Liver (tissue), 9 donors: ENCODE data around the gene NPC2. TPM values are rescaled to one million over a fixed set of nuclear protein-coding genes. Genes with fewer than 3 reads are reported as not detected.

Source experiments
- DNase-seq: peaks from one replicate; pipeline ENCODE4 v3.0.0-alpha.2; 2017; ENCODE audit warnings: low spot score
- H3K27ac ChIP-seq, 2 donors: one replicate each; pipeline ENCODE4 v1.7.0; 2013; ENCODE audit warnings: inconsistent platforms in 2 of 2, low read length in 2 of 2, control low read depth in 1 of 2, low read depth in 1 of 2, mild to moderate bottlenecking in 1 of 2
- H3K27me3 ChIP-seq, 4 donors: one replicate each; pipeline versions ENCODE4 v1.6.1 to v1.7.0; 2013; ENCODE audit warnings: low read length in 3 of 4, inconsistent platforms in 1 of 4, mild to moderate bottlenecking in 1 of 4, moderate library complexity in 1 of 4; ENCODE audit not compliant: control insufficient read depth in 4 of 4, insufficient read depth in 4 of 4
- H3K36me3 ChIP-seq, 4 donors: one replicate each; pipeline versions ENCODE4 v1.6.1 to v1.7.0; 2013; ENCODE audit warnings: low read length in 3 of 4, mild to moderate bottlenecking in 3 of 4, low read depth in 1 of 4, moderate library complexity in 1 of 4; ENCODE audit not compliant: control insufficient read depth in 4 of 4, insufficient read depth in 3 of 4
- H3K4me1 ChIP-seq, 4 donors: one replicate each; pipeline versions ENCODE4 v1.6.1 to v1.7.0; 2013; ENCODE audit warnings: low read length in 3 of 4, mild to moderate bottlenecking in 3 of 4, moderate library complexity in 1 of 4; ENCODE audit not compliant: control insufficient read depth in 4 of 4, insufficient read depth in 4 of 4
- H3K4me3 ChIP-seq, 3 donors: one replicate each; pipeline versions ENCODE4 v1.6.1 to v1.7.0; 2013; ENCODE audit warnings: low read length in 3 of 3, control low read depth in 1 of 3, low read depth in 1 of 3, mild to moderate bottlenecking in 1 of 3
- H3K9ac ChIP-seq, 2 donors: one replicate each; pipeline ENCODE4 v1.7.0; 2013; ENCODE audit warnings: low read length in 2 of 2, mild to moderate bottlenecking in 2 of 2, moderate library complexity in 2 of 2, control low read depth in 1 of 2, low read depth in 1 of 2
- H3K9me3 ChIP-seq, 4 donors: one replicate each; pipeline versions ENCODE4 v1.6.1 to v1.7.0; 2013; ENCODE audit warnings: low read length in 3 of 4; ENCODE audit not compliant: control insufficient read depth in 4 of 4
- CTCF ChIP-seq: fragments of 150-350 bp; IDR thresholded peaks from 2 replicates; pipeline ENCODE4 v1.5.1; 2017; ENCODE audit warnings: improper control_type of control experiment, low read depth, low read length; ENCODE audit not compliant: missing input control
- EGR1 ChIP-seq, 2 donors: IDR thresholded peaks; 2 replicates each; pipeline ENCODE4 v1.6.1; 2016 to 2018; ENCODE audit warnings: antibody characterized with exemption in 2 of 2, low read depth in 2 of 2
- FOXA1 ChIP-seq: IDR thresholded peaks from 2 replicates; pipeline ENCODE4 v1.6.1; 2016; ENCODE audit warnings: antibody characterized with exemption
- FOXA2 ChIP-seq: IDR thresholded peaks from 2 replicates; pipeline ENCODE4 v1.6.1; 2016; ENCODE audit warnings: antibody characterized with exemption
- GABPA ChIP-seq, 2 donors: IDR thresholded peaks in 1 of 2; conservative IDR thresholded peaks in 1 of 2; 2 replicates each; pipeline ENCODE4 v1.6.1; 2016; ENCODE audit warnings: antibody characterized with exemption in 2 of 2, mild to moderate bottlenecking in 1 of 2, moderate library complexity in 1 of 2
- HNF4A ChIP-seq, 2 donors: conservative IDR thresholded peaks; 2 replicates each; pipeline ENCODE4 v1.6.1; 2016; ENCODE audit warnings: antibody characterized with exemption in 2 of 2, mild to moderate bottlenecking in 2 of 2
- HNF4G ChIP-seq: IDR thresholded peaks from 2 replicates; pipeline ENCODE4 v1.6.1; 2016; ENCODE audit warnings: antibody characterized with exemption
- JUND ChIP-seq, 2 donors: IDR thresholded peaks; 2 replicates each; pipeline ENCODE4 v1.6.1; 2016; ENCODE audit warnings: antibody characterized with exemption in 2 of 2
- MAX ChIP-seq: IDR thresholded peaks from 2 replicates; pipeline ENCODE4 v1.6.1; 2016; ENCODE audit warnings: antibody characterized with exemption
- NR2F2 ChIP-seq: IDR thresholded peaks from 2 replicates; pipeline ENCODE4 v1.6.1; 2016; ENCODE audit warnings: antibody characterized with exemption
- RAD21 ChIP-seq, 2 donors: IDR thresholded peaks; 2 replicates each; pipeline ENCODE4 v1.6.1; 2016; ENCODE audit warnings: antibody characterized with exemption in 2 of 2, mild to moderate bottlenecking in 2 of 2
- RXRA ChIP-seq, 2 donors: IDR thresholded peaks; 2 replicates each; pipeline ENCODE4 v1.6.1; 2017 to 2018; ENCODE audit warnings: antibody characterized with exemption in 2 of 2, mild to moderate bottlenecking in 1 of 2
- SP1 ChIP-seq: IDR thresholded peaks from 2 replicates; pipeline ENCODE4 v1.6.1; 2018; ENCODE audit warnings: antibody characterized with exemption, mild to moderate bottlenecking
- TAF1 ChIP-seq: conservative IDR thresholded peaks from 2 replicates; pipeline ENCODE4 v1.6.1; 2016; ENCODE audit warnings: antibody characterized with exemption, mild to moderate bottlenecking
- YY1 ChIP-seq: IDR thresholded peaks from 2 replicates; pipeline ENCODE4 v1.6.1; 2016; ENCODE audit warnings: antibody characterized with exemption, mild to moderate bottlenecking
- ZBTB33 ChIP-seq: IDR thresholded peaks from 2 replicates; pipeline ENCODE4 v1.6.1; 2016; ENCODE audit warnings: antibody characterized with exemption
- WGBS: extraction: QIAGEN DNeasy Blood & Tissue Kit; methylation state at CpG from one replicate; pipeline ENCODE4 v1.1.7; 2013; 5-methylcytosine and 5-hydroxymethylcytosine counted together
- polyA plus RNA-seq, 2 donors: library from polyadenylated mRNA; stranded (reverse) in 1 of 2; unstranded in 1 of 2; fragments of 200-250 nt in 1 of 2; fragments of >200 nt in 1 of 2; fragmentation: Nextera tagmentation in 1 of 2; extraction: Ambion mirVana in 1 of 2; gene quantifications; one replicate each; pipeline versions ENCODE4 v1.2.1 to v1.2.3, GENCODE V29; 2013 to 2015
- total RNA-seq, 2 donors: library from RNA; depleted of rRNA; stranded (reverse); fragments of >200 nt; gene quantifications; one replicate each; pipeline ENCODE4 v1.2.3, GENCODE V29; 2014
- TF ChIP-seq, protein P1 (sequence below): IDR thresholded peaks from 2 replicates; pipeline ENCODE4 v1.6.1; 2016; ENCODE audit warnings: antibody characterized with exemption, mild to moderate bottlenecking
- donor health status: healthy.
- donor health status: healthy.
- donor health status: healthy.
- donor health status: healthy.
- donor health status: healthy.

NPC2 gene
- total and polyA plus RNA-seq, 4 donors: 69.7 to 133 (median 105) TPM

DNA sequence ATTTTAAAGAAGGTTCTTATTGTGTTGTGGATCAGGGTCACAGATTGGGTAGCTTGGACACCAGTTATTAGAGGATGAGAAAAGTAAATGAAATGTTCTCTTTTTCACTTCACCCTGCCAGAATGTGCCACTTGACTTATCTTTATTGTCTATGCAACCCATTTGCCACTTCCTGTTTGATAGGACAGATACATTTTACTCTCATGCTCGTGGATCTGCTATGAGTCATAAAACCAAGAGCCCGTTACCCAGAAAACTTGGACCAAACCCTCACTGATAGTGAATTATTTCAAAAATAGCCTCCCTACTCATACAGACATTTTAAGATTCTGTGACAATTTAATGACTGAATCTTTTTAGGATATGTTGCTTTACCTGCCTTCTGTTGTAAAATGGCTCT lies 2.3 kb upstream of the NPC2 start:
- WGBS: 83% methylated on average over 2 of the region's 2 CpGs
- no peak overlapping the region for H3K27ac ChIP-seq
- peaks cover 0 to 18% (median 15%) of the 10 kb centered on the region in 4 donors for H3K4me1 ChIP-seq
- DNase-seq: no peak
- TF ChIP-seq RAD21 (IDR thresholded peaks at IDR 0.05) (no peak), YY1 (no peak), NR2F2 (no peak), CTCF (no peak), JUND (IDR thresholded peaks at IDR 0.05) (no peak), MAX (no peak), HNF4A (conservative IDR thresholded peaks at IDR 0.05) (no peak), TAF1 (no peak), RXRA (IDR thresholded peaks at IDR 0.05) (no peak), FOXA1 (no peak), SP1 (no peak), HNF4G (no peak), FOXA2 (no peak), EGR1 (IDR thresholded peaks at IDR 0.05; ENCODE audit: low read depth in 2 of 2) (no peak), GABPA (IDR thresholded peaks at IDR 0.05 in 1 of 2, conservative IDR thresholded peaks at IDR 0.05 in 1 of 2) (no peak), ZBTB33 (no peak)
- TF ChIP-seq, protein P1, sequence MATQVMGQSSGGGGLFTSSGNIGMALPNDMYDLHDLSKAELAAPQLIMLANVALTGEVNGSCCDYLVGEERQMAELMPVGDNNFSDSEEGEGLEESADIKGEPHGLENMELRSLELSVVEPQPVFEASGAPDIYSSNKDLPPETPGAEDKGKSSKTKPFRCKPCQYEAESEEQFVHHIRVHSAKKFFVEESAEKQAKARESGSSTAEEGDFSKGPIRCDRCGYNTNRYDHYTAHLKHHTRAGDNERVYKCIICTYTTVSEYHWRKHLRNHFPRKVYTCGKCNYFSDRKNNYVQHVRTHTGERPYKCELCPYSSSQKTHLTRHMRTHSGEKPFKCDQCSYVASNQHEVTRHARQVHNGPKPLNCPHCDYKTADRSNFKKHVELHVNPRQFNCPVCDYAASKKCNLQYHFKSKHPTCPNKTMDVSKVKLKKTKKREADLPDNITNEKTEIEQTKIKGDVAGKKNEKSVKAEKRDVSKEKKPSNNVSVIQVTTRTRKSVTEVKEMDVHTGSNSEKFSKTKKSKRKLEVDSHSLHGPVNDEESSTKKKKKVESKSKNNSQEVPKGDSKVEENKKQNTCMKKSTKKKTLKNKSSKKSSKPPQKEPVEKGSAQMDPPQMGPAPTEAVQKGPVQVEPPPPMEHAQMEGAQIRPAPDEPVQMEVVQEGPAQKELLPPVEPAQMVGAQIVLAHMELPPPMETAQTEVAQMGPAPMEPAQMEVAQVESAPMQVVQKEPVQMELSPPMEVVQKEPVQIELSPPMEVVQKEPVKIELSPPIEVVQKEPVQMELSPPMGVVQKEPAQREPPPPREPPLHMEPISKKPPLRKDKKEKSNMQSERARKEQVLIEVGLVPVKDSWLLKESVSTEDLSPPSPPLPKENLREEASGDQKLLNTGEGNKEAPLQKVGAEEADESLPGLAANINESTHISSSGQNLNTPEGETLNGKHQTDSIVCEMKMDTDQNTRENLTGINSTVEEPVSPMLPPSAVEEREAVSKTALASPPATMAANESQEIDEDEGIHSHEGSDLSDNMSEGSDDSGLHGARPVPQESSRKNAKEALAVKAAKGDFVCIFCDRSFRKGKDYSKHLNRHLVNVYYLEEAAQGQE: no peak
- no peaks in the 10 kb centered on the region for H3K27me3 ChIP-seq
- no peaks in the 10 kb centered on the region for H3K36me3 ChIP-seq
- H3K9ac ChIP-seq: no peak overlapping the region
- no peaks in the 10 kb centered on the region for H3K9me3 ChIP-seq
- no peak overlapping the region for H3K4me3 ChIP-seq
